Activated CD8-positive, alpha-beta memory T cell treated with anti-CD3 and anti-CD28 coated beads, Interleukin-2, amount 50 U/mL, for 24 hours (primary cell): ENCODE measurements around the gene CRELD2.

Experiments
- DNase-seq: peaks from one replicate; pipeline ENCODE4 v3.0.0-alpha.2; 2020; ENCODE audit errors: extremely low read depth

The CRELD2 gene, protein sequence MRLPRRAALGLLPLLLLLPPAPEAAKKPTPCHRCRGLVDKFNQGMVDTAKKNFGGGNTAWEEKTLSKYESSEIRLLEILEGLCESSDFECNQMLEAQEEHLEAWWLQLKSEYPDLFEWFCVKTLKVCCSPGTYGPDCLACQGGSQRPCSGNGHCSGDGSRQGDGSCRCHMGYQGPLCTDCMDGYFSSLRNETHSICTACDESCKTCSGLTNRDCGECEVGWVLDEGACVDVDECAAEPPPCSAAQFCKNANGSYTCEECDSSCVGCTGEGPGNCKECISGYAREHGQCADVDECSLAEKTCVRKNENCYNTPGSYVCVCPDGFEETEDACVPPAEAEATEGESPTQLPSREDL

DNA sequence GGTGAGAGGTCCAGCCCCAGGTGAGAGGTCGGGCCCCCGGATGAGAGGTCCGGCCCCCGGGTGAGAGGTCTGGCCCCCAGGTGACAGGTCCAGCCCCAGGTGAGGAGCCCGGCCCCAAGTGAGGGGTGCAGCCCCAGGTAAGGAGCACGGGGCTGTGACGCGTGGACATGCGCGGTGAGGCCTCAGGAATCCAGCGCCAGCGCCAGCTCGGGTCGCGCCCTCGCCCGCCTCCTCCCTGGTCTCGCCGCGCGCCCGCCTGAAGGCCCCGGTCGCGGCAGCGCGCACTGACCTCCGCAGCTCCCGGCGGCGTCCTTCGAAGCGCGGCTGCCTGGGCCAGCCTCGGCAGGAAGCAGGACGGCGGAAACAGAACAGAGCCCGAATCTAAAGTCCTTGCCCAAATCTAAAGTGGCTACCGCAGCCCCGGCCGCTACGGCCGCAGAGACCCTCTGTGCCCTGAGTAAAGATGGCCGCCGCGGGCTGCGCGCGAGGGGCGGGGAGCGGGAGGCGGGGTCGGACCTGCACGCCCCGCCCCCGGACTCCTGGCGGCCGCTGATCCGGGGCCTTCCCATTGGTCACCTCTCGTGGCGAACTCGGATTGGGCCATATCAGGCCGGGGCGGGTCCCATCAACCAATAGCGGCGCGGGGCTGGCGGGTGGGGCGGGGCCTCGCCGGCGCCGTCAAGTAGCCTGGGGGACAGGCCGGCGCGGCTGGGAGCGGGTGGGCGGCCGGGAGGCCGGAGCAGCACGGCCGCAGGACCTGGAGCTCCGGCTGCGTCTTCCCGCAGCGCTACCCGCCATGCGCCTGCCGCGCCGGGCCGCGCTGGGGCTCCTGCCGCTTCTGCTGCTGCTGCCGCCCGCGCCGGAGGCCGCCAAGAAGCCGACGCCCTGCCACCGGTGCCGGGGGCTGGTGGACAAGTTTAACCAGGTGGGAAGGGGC lies at the start of gene CRELD2, which contains the start of gene ALG12:
TSS of gene CRELD2 (plus strand) at position 661 of the 937 bp plus-strand sequence. CDS start at position 797, 136 bp downstream.
TSS of gene ALG12 (minus strand) at position 465 of the 937 bp plus-strand sequence. CDS start 4,673 bp downstream, outside the sequence.
- DNase-seq: peak; percentile 86

DNA sequence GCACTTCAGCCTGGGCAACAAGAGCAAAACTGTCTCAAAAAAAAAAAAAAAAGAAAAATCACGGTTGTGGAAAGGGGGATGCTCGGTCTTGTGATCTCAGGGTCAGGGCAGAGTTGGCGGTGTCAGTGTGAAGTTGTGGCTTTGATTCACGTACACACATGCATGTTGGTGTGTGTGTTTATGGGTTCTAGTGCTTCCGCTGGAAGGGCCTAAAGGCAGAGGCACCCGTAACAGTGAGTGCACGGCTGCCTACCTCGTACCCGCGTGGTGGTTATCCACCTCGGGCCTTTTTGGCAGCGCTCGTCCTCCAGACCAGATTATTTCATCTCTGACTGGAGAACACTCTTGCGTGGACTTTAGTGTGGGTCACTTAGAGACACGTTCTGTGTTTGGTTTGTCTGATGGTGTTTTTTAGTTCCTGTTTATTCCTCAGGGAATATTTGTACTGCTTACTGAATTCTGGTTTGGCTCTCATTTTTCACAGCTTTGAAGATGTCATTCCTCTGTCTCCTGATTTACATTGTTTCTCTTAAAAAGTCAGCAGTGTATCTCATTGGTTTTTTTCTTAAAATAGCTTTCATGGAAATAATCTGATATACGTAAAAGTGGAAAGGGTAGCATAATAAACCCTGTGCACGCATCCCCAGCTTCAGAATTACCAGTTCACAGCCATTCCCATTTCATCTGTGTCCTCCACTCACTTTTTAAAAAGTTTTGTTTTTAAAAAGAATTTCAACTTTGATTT lies 49.2 kb upstream of the CRELD2 start:
- no peak for DNase-seq

DNA sequence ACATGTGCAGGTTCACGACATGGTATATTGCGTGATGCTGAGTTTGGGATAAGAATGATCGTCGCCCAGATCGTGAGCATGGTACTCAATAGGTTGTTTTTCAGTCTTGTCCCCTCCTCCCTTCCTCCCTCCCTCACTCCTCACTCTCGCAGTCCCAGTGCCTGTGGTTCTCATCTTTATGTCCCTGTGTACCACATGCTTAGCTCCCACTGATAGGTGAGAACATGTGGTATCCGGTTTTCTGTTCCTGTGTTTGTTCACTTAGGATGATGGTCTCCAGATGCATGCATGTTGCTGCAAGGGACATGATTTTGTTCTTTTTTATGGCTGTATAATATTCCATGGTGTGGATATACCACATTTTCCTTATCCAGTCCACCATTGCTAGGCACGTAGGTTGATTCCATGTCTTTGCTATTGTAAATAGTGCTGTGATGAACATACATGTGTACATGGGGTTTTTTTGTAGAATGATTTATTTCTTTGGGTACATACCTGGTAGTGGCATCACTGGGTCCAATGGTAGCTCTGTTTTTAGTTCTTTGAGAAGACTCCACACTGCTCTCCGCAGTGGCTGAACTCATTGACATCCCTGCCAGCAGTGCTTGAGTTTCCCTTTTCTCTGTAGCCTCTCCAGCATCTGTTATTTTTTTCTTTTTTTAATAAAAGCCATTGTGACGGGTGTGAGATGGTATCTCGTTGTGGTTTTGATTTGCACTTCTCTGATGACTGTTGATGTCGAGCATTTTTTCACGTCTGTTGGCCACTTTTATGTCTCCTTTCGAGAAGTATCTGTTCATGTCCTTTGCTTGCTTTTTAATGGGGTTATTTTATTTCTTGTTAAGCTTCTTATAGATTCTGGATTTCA lies 48.4 kb upstream of the CRELD2 start:
- no peak for DNase-seq

- DNase-seq: no peak
These were observed 47.0 kb upstream of the CRELD2 start for GRCh38 chr22:49871482-49871881.

DNA sequence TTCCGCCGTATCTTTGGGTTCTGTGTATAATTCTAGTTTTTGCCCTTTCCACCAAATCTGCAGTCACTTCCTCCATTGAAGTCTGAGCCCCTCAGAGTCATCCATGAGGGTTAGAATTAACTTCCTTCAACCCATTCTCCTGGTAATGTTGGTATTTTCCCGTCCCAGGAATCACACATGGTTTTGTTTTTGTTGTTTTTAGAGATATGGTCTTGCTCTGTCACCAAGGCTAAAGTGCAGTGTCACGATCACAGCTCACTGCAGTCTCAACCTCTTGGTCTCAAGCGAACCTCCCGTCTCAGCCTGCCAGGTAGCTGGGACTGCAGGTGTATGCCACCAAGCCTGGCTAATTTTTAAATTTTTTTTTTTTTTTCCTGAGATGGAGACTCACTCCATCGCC lies 46.1 kb upstream of the CRELD2 start:
- DNase-seq: no peak

- DNase-seq: no peak
These were observed 45.0 kb upstream of the CRELD2 start for GRCh38 chr22:49873228-49873940.

- DNase-seq: no peak
These were observed 40.8 kb upstream of the CRELD2 start for GRCh38 chr22:49877642-49878041.

DNA sequence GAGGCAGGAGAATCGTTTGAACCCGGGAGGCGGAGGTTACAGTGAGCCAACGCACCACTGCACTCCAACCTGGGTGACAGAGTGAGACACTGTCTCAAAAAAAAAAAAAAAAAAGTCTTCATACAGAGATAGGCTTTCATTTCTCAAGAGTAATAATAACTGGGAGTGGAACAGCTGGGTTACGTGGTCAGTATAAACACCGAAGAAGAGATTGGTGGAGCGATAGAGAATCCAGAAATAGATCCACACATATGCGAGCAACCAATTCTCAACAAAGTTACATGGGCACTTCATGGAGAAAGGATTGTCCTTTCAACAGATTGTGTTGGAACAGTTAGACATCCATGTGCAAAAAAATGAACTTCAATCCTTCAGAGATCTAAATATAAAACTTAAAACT lies 40.2 kb upstream of the CRELD2 start:
- no peak for DNase-seq

- no peak for DNase-seq
These were observed 38.6 kb upstream of the CRELD2 start for GRCh38 chr22:49879871-49880270.

DNA sequence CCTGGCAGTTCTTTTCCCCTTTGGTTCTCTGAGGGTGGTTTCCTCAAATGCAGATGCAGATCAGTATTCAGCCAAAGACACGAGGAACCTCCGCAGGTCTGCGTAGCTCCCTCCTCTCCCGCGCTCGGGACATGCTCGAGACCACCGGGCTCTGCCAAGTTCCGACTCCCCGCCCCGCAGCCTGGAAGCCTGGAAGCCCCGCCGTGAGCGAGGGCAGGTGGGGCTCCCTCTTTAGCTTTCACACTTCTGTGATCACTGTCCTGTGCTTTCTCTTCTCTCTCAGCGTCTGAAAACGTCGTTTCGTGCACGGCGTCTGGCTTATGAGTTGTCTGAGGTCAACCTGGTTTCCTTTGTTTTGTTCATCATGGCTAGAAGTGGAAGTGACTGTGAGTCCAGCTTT lies 38.2 kb upstream of the CRELD2 start:
- no peak for DNase-seq

DNA sequence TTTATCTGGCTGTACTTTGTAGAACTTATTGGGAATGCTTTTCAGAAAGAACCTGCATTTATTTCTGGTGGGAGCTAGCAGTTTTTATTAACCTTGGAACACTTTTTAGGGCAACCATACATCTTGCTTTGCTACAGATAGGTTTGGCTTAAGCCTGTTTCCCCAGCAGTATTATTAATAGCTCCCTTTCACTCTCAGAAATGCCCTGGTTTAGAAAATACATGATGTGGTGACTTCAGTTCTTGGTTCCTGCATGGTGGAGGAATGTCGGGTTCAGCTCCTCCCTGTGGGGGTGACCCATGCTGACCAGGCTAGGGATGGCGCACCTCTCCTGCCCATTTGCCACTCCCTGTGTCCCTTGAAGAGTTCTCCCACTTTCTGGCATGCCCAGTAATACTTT lies 36.6 kb upstream of the CRELD2 start:
- no peak for DNase-seq

- no peak for DNase-seq
These were observed 35.7 kb upstream of the CRELD2 start for GRCh38 chr22:49882519-49883293.

DNA sequence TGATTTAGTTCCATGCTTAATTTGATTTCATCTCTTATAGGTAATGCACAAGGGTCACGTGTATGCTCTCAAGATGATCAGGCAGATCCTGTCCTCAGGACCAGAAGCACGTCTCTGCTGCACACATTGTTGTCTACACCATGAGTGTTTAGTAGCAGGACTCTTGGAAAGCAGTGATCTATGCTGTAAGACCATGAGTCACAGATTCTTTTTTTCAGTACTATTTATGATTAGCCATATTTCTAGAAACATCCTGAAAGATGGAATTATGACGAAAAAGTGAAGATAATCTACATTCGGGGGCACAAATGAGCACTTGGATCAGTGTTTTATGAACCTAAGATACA lies 35.2 kb upstream of the CRELD2 start:
- DNase-seq: no peak

- DNase-seq: no peak
These were observed 34.4 kb upstream of the CRELD2 start for GRCh38 chr22:49884075-49884474.

DNA sequence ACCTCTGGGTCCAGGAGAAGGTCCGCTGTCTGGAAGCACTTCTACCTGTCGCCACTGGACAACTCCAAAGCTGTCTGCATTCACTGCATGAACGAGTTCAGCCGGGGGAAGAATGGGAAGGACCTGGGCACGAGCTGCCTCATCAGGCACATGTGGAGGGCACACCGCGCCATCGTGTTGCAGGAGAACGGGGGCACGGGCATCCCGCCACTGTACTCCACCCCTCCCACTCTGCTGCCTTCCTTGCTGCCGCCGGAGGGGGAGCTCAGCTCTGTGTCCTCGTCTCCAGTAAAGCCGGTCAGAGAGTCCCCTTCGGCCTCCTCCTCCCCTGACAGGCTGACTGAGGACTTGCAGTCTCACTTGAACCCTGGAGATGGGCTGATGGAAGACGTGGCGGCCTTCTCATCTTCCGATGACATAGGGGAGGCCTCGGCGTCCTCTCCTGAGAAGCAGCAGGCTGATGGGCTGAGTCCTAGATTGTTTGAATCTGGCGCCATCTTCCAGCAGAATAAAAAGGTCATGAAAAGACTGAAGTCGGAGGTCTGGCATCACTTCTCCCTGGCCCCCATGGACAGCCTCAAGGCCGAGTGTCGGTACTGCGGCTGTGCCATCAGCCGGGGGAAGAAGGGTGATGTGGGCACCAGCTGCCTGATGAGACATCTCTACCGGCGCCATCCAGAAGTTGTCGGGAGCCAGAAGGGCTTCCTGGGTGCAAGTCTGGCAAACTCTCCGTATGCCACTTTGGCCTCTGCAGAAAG lies 33.8 kb upstream of the CRELD2 start:
- no peak for DNase-seq

DNA sequence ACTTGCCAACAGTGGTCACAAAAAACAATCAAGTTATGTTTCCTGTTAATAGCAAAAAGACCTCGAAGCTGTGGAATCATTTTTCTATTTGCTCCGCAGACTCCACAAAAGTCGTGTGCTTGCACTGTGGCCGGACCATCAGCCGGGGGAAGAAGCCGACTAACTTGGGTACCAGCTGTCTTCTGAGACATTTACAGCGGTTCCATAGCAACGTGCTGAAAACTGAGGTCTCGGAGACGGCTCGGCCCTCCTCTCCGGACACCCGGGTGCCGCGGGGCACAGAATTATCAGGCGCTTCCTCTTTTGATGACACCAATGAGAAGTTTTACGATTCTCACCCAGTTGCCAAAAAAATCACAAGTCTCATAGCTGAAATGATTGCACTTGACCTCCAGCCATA lies 33.2 kb upstream of the CRELD2 start:
- no peak for DNase-seq

GRCh38 chr22:49885881-49886280 lies 32.6 kb upstream of the CRELD2 start:
- no peak for DNase-seq

DNA sequence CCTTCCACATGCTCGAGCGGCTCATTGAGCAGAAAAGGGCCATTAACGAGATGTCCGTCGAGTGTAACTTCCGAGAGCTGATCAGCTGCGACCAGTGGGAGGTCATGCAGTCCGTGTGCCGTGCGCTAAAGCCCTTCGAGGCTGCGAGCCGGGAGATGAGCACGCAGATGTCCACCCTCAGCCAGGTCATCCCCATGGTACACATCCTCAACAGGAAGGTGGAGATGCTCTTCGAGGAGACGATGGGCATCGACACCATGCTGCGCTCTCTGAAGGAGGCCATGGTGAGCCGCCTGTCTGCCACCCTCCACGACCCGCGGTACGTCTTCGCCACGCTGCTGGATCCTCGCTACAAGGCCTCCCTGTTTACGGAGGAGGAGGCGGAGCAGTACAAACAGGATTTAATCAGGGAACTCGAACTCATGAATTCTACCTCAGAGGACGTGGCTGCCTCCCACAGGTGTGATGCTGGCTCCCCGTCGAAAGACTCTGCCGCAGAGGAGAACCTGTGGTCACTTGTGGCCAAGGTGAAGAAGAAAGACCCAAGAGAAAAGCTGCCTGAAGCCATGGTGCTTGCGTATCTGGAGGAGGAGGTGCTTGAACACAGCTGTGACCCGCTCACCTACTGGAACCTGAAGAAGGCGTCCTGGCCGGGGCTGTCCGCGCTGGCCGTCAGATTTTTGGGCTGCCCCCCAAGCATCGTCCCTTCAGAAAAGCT lies 31.9 kb upstream of the CRELD2 start:
- no peak for DNase-seq
